Amygdala (tissue), 56 donors: ENCODE measurements around the gene MINDY4.
A peak's percentile ranks its signal among the peaks of the same experiment; 100 is the strongest.

ENCODE experiments used
- DNase-seq, 56 donors: peaks; one replicate each; lab custom pipeline; 2025; lab: John Stamatoyannopoulos, UW

MINDY4 gene

GRCh38 chr7:30869794-30870611 lies 98.8 kb downstream of the MINDY4 start:
- peak in 2 of 56 donors; percentile 16 for DNase-seq

GRCh38 chr7:30870821-30871518 lies 99.8 kb downstream of the MINDY4 start:
- DNase-seq: no peak

DNA sequence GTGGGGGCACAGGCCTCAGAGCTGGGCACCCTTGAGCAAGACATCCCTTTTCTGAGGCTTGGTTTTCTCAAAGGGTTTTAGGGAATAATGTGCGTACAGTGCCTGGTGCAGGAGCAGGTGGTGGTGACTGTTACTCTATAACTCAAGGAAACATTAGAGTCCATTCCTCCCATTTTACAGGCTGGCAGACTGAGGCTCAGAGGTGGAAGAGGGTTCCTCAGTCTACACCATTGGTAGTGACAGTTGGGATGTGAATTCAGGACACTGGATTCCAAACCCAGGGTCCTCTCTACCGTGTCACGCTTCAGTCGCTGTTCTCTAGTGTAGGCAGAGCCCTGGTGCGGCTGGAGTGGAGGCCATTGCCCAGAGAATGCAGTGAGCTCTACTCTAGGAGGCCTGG lies 100.4 kb downstream of the MINDY4 start:
- no peak for DNase-seq

DNA sequence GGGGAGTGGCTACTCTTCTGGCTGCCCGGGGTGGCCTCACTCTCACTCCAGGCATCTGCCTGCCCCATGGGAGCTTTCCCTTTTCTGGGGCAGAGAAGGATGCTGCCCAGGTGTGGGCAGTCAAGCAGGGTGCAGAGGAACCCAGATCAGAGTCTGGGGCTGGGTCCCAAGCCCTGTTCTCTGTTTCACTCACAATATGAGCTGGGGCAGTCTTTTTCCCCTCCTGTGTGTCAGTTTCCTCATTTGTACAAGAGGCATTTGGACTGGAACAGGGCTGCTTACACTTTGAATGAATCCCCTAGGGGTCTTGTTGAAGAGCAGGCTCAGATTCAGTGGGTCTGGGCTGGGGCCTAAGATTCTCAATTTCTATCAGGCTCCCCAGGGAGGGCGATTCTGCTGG lies 102.0 kb downstream of the MINDY4 start:
- DNase-seq: no peak

DNA sequence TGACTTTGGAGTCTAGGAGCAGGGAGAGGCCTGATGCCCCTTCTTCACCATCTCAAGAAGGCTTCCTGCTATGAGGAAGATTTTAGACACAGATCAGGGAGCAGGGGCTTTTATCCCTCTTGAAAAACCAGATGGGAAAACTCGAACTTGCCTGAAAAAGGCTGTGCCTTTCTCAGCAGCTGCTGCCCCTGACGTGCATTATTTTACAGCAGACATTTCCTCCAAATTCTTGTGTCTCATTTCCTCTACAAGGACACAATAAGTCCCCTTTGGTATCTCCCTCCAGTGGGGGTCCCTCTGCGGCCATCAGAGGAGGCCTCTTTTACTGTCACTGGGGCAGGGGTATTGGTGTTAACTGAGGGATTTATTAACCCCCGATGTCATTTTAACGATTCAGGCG lies 102.4 kb downstream of the MINDY4 start:
- DNase-seq: no peak

- DNase-seq: no peak
These were observed 103.6 kb downstream of the MINDY4 start for GRCh38 chr7:30874656-30875302.

- no peak for DNase-seq
These were observed 106.0 kb downstream of the MINDY4 start for GRCh38 chr7:30877015-30877769.

- no peak for DNase-seq
These were observed 106.8 kb downstream of the MINDY4 start for GRCh38 chr7:30877993-30878392.

DNA sequence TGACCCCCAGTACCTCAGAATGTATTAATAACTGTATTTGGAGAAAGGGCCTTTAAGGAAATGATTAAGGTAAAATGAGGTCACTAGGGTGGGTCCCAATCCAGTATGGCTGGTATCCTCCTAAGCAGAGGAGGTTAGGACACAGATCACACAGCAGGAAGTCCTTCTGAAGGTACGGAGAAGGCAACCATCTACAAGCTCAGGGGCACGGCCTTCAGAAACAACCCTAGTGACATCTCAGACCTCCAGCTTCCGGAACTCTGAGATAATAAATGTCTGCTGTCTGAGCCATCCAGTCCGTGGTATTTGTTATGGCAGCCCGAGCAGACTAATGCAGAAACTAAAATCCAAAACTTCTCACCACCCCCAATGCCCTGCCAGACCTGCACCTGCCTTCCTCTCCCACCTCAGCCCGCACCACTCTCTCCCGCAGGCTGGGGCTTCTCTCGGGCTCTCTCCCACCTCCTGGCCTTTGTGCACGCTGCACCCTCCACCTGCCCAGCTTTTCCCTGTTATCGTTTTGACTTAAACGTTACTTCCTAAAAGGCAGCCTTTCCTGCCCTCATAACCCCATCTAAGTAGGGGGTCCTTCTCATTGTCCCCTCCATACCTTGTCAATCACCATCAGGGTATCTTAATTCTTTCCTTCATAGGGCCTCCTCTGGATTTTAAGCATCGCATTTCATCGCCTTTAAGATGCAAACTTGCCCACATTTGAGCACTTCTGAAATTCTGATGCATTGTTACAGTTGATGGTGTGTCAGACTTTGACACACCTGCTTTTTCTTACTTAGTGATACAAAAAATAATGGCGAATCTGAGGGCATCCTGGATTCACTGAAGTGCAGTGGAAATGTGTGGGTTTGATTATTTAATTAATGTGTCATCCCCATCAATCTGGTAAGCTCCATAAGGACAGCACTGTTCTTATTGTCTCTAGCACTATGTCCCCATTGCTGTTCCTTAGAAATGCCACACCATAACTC lies 108.2 kb downstream of the MINDY4 start:
- no peak for DNase-seq

DNA sequence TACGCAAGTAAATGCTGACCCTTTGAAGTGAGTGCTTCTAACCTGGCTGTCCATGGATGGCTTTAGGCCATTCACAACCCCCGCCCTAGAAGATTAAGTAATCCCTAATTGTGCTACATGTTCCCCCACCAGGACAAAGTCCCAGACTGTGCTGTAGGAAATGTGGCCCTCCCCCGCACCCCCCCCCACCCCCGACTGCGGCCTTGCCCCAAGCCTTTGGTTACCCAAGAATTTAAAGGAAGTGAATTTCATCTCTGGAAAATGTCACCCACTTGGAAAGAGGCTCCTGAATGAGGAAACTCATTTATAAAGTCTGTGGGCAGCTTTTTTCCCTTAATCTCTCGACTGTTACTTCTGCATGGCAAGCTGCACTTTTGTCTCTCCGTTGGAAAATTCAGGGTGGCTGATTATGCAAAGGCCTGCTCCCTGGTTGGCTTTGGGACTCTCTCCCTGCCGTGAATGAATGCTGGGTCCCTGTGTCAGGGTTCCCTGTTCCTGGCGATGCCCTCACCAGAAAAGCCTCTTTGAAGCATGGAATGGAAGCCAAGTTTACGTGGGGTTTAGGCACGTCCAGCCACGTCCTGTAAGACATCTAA lies 109.0 kb downstream of the MINDY4 start:
- DNase-seq: no peak

DNA sequence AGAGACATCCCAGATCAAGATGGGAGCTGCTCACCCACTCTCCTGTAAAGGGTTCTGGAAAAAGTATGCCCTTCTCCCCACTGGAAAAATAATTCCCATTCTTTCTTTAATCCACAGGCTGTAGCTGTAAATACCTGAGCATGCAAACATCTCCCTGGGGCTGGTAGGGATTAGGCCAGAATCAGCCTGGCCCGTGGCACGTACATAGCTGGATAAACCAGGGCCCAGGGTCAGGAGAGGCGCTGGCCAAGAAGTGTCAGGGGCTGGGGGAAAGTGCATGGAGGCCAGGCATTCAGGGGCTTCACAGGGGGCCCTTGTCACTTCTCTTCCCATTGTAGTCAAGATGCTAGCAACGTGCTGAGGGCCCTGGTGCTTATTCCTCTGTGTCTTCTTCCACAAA lies 109.7 kb downstream of the MINDY4 start:
- DNase-seq: no peak

- no peak for DNase-seq
These were observed 110.2 kb downstream of the MINDY4 start for GRCh38 chr7:30881448-30881847.

- DNase-seq: no peak
These were observed 113.7 kb downstream of the MINDY4 start for GRCh38 chr7:30884881-30885280.

DNA sequence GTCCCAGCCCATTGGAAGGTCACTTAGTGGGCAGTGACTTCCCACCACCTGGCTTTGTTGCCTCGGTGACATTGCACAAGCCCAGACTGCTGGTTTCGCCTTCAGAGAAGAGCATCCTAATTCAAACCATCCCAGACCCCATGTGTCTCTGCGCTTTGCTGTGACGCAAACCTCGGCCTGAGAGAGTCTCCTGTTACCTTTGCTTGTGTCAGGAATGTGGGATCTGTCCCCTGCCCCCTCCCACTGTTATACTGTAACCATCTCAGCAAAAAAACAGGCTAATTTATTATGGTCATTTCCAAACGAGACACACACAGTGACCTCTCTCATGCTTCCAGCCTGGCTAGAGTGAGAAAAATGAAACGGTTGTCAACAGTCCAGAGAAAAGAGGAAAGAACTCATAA lies 115.4 kb downstream of the MINDY4 start:
- no peak for DNase-seq

- DNase-seq: no peak
These were observed 116.3 kb downstream of the MINDY4 start for GRCh38 chr7:30887464-30887872.

GRCh38 chr7:30888747-30889146 lies 117.5 kb downstream of the MINDY4 start:
- DNase-seq: no peak

GRCh38 chr7:30890226-30890625 lies 119.0 kb downstream of the MINDY4 start:
- DNase-seq: no peak

DNA sequence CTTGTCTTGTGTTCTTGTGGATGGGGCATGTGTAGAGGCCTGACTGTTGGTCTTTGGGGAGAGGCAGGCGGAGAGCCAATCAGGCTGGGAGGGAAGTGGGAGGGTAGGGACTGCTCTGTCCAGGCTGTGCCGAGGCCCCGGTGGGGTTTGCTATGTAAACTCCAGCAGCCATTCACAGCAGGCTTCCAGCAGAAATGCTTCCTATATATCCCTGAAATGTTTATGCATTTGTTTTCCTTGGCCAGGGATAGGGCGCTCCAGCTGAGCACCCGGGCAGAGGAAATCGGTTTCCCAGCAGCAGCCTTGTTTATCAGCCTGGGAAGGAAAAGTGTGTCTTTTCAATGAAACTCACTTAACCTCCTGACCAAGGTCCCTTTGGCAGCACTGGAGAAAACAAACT lies 122.1 kb downstream of the MINDY4 start:
- peak in 8 of 56 donors; percentile 10 to 34 (median 14) for DNase-seq

GRCh38 chr7:30894009-30894408 lies 122.8 kb downstream of the MINDY4 start:
- no peak for DNase-seq
